Stimulated activated naive CD8-positive, alpha-beta T cell treated with anti-CD3 and anti-CD28 coated beads, Interleukin-15, amount 100 ng/mL, for 72 hours (primary cell): ENCODE results near the gene LGR6.
A peak's percentile ranks its signal among the peaks of the same experiment; 100 is the strongest.

Experiments
- ATAC-seq: fragments of 150-1000 bp; cut with Tn5 transposase; 2 replicates; pipeline ENCODE4 v1.10.0; 2021; ENCODE audit warnings: mild to moderate bottlenecking, moderate library complexity
- DNase-seq, 2 donors: peaks; one replicate each; pipeline ENCODE4 v3.0.0; 2021 to 2022
- H3K27ac Mint-ChIP-seq, 2 donors: one replicate each; pipeline ENCODE4 v1.8.0; 2022; ENCODE audit warnings: mild to moderate bottlenecking in 2 of 2, mixed read lengths in 2 of 2, moderate library complexity in 2 of 2
- H3K27me3 Mint-ChIP-seq: one replicate; pipeline ENCODE4 v1.8.0; 2022; ENCODE audit warnings: mixed read lengths
- H3K4me1 Mint-ChIP-seq: one replicate; pipeline ENCODE4 v1.8.0; 2022; ENCODE audit warnings: mild to moderate bottlenecking, mixed read lengths
- H3K4me3 Mint-ChIP-seq, 2 donors: one replicate each; pipeline ENCODE4 v1.8.0; 2022; ENCODE audit warnings: mild to moderate bottlenecking in 2 of 2, mixed read lengths in 2 of 2, moderate library complexity in 1 of 2
- H3K9me3 Mint-ChIP-seq, 2 donors: one replicate each; pipeline ENCODE4 v1.8.0; 2022; ENCODE audit warnings: mixed read lengths in 2 of 2

Gene LGR6

GRCh38 chr1:202304375-202304774 is 110.8 kb downstream of the LGR6 start:
- Mint-ChIP-seq H3K4me3 (no peak overlapping the region), H3K9me3 (no peaks in the 10 kb centered on the region), H3K4me1 (no peaks in the 10 kb centered on the region), H3K27me3 (peaks cover 6% of the 10 kb centered on the region), H3K27ac (peak overlapping the region in 1 of 2 donors; percentile 72)
- ATAC-seq (no peak), DNase-seq (no peak)

DNA sequence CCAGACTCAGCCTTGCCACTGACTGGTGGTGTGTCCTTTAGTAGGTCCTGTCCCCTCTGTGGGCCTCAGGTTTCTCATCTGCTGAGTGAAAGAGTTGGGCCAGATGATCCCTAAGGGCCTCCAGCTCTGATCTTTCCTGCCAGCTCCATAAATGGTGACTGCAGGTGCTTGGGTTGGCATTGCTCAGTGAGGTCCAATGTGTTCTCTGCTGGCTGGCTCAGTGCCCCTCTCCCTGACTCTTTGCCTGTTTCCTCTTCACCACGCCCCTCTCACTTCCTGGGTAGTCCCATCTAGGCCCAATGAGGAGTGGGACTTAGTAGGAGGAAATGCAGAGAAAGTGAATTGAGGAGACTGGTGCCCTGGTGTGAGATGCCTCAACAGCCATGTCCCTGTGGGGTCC is 111.6 kb downstream of the LGR6 start:
- Mint-ChIP-seq H3K27me3 (peaks cover 6% of the 10 kb centered on the region), H3K9me3 (no peaks in the 10 kb centered on the region), H3K4me3 (no peak overlapping the region), H3K4me1 (no peaks in the 10 kb centered on the region), H3K27ac (peak overlapping the region in 1 of 2 donors; percentile 65)
- no peak for ATAC-seq
- DNase-seq, result no peak

DNA sequence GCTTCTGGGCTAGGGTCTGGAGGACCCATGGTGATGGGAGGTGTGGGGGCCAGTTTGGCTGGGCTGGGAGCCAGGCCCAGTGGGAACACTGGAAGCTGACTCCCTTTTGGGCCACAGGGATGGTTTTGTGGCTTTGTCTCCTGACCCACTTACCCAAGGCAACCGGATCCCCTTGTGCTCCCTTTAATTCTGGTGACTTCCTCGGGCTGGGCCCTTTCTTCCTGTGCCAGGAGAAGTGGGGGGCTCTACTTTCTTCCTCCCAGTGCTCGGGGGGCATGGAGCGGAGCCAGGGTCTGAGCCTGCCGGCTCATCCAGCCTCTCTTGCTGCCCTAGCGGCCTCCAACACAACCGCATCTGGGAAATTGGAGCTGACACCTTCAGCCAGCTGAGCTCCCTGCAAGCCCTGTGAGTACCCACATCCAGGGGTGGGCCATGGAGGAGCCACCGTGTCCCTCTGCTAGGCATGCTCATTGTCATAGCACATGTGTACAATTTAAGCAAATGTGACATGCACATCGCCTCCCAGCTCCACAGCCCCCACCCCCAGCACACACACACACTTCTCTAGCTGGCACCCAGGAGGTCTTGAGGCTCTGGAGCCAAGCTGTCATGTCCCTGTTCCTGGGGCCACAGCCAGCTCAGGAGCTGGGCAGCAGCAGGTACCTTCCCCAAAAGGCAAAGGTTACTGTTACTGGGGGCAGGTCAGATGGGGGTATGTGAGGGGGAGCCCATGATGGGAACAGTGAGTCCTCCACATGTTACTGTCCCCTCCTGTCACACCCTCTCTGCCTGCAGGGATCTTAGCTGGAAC is 113.1 kb downstream of the LGR6 start:
- ATAC-seq, result no peak
- H3K9me3 Mint-ChIP-seq, result no peaks in the 10 kb centered on the region
- no peak overlapping the region for H3K27ac Mint-ChIP-seq
- H3K4me1 Mint-ChIP-seq, result peaks cover 3% of the 10 kb centered on the region
- DNase-seq, result no peak
- H3K27me3 Mint-ChIP-seq, result peaks cover 6% of the 10 kb centered on the region
- H3K4me3 Mint-ChIP-seq, result no peak overlapping the region

DNA sequence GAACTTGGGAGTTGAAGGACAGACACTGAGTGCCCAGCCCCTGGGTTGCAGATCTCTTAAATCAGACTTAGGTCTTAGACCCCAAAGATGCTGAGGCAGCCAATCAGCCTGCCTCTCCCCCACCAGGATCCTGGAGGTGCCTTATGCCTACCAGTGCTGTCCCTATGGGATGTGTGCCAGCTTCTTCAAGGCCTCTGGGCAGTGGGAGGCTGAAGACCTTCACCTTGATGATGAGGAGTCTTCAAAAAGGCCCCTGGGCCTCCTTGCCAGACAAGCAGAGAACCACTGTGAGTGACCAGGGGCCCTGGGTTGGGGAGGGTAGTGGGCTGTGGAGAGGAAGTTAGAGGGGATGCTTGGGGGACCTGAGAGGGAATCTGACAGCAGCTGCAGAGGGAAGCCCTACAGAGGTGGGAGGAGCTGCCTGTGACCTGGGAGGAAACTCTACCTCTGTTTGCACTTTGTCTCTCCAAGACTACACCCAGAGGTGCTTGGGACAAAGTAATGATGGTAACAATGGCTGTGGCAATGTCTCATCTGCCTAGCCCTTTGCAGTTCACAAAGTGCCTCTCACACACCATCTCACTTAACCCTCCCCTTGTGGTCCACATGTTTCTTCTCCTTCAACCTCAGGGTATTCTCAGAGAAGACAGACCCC is 116.6 kb downstream of the LGR6 start:
- no peak overlapping the region for H3K4me3 Mint-ChIP-seq
- H3K27ac Mint-ChIP-seq, result peak overlapping the region; percentile 33 to 79

GRCh38 chr1:202310746-202311145 is 117.1 kb downstream of the LGR6 start:
- no peaks in the 10 kb centered on the region for H3K9me3 Mint-ChIP-seq
- H3K27me3 Mint-ChIP-seq, result no peaks in the 10 kb centered on the region
- no peak overlapping the region for H3K4me3 Mint-ChIP-seq
- DNase-seq (no peak), ATAC-seq (no peak)
- H3K27ac Mint-ChIP-seq, result peak overlapping the region in 1 of 2 donors; percentile 38
- peaks cover 10% of the 10 kb centered on the region for H3K4me1 Mint-ChIP-seq

More for the DNA sequence above, 116.6 kb downstream of the LGR6 start:
- H3K9me3 Mint-ChIP-seq, result no peaks in the 10 kb centered on the region
- DNase-seq (no peak), ATAC-seq (no peak)
- H3K4me1 Mint-ChIP-seq, result peaks cover 10% of the 10 kb centered on the region
- no peaks in the 10 kb centered on the region for H3K27me3 Mint-ChIP-seq

DNA sequence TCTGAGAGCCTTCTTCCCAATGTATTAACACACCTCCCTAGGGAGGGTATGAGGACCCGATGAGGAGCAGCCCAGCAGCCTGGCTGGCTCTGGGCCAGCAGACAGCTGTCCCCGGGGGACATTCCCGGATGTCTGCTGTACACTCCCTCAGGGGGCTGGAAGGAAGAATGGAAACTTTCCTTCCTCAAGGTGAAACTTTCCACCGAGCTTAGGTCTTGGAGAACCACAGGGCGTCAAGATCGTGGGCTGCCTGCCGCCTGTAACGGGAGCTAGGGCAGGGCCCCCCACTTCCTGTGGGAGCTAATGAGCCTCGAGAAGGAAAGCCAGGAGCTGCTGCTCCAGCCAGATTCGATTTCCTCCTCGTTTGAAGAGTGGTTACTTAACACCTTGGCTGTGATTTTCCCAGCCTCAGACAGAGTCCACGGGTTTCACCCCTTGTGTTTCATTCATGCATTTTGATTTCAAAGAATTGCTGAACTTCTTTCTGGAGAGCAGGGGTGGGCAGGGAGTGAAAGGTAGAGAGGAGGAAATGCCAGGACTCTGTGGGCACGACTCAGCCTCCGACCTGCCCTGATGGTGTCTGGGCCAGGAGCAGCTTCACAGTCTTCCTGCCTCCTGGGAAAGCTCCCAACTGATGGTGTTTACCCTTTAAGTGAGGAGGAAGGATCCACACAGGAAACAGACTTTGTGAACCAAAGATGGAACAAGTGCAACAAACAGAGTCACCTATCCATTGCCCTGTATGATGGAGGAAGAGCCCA is 118.5 kb downstream of the LGR6 start:
- Mint-ChIP-seq H3K27me3 (no peaks in the 10 kb centered on the region), H3K27ac (peak overlapping the region in 1 of 2 donors; percentile 20), H3K4me3 (no peak overlapping the region), H3K4me1 (peaks cover 10% of the 10 kb centered on the region), H3K9me3 (no peaks in the 10 kb centered on the region)
- DNase-seq (no peak), ATAC-seq (no peak)

- Mint-ChIP-seq H3K4me3 (no peak overlapping the region), H3K27ac (no peak overlapping the region), H3K4me1 (peaks cover 20% of the 10 kb centered on the region), H3K27me3 (no peaks in the 10 kb centered on the region), H3K9me3 (no peaks in the 10 kb centered on the region)
- DNase-seq, result peak; percentile 61 to 71
- peak; percentile 78 for ATAC-seq
Measured at GRCh38 chr1:202315576-202316168, 122.1 kb downstream of the LGR6 start.

GRCh38 chr1:202316186-202316585 is 122.6 kb downstream of the LGR6 start:
- DNase-seq, result no peak
- Mint-ChIP-seq H3K4me1 (peaks cover 20% of the 10 kb centered on the region), H3K9me3 (no peaks in the 10 kb centered on the region), H3K4me3 (no peak overlapping the region), H3K27ac (no peak overlapping the region), H3K27me3 (no peaks in the 10 kb centered on the region)
- no peak for ATAC-seq

GRCh38 chr1:202317941-202318925 is 124.6 kb downstream of the LGR6 start:
- no peaks in the 10 kb centered on the region for H3K27me3 Mint-ChIP-seq
- ATAC-seq (peak; percentile 35), DNase-seq (no peak)
- H3K9me3 Mint-ChIP-seq, result no peaks in the 10 kb centered on the region
- no peak overlapping the region for H3K27ac Mint-ChIP-seq
- no peak overlapping the region for H3K4me3 Mint-ChIP-seq
- peaks cover 10% of the 10 kb centered on the region for H3K4me1 Mint-ChIP-seq

DNA sequence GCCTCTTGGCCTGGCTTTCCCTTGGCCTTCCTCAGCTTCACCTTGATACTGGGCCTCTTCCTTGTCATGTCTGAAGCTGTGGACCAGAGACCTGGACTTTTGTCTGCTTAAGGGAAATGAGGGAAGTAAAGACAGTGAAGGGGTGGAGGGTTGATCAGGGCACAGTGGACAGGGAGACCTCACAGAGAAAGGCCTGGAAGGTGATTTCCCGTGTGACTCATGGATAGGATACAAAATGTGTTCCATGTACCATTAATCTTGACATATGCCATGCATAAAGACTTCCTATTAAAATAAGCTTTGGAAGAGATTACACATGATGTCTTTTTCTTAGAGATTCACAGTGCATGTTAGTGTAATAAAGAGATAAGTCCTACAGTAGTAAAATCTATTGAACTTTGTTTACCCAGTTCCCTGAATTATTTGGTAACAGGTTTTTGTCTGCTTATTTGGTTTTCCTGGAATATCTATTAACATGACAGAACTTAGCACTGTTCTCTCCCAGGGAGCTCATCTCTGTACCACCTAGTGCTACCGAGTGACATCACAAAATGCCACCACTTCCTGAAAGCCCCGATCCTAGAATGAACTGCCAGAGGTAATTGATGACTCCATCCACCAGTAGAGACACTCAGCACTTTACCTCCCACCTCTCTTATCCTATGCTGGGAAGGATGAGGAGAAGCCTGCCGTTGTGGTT is 125.9 kb downstream of the LGR6 start:
- Mint-ChIP-seq H3K27ac (no peak overlapping the region), H3K27me3 (no peaks in the 10 kb centered on the region), H3K9me3 (no peaks in the 10 kb centered on the region), H3K4me1 (peaks cover 10% of the 10 kb centered on the region), H3K4me3 (no peak overlapping the region)
- no peak for ATAC-seq
- DNase-seq, result no peak

- no peak for ATAC-seq
- no peak overlapping the region for H3K27ac Mint-ChIP-seq
- no peaks in the 10 kb centered on the region for H3K27me3 Mint-ChIP-seq
- H3K4me3 Mint-ChIP-seq, result no peak overlapping the region
- H3K4me1 Mint-ChIP-seq, result peaks cover 10% of the 10 kb centered on the region
- no peaks in the 10 kb centered on the region for H3K9me3 Mint-ChIP-seq
- DNase-seq, result no peak
Measured at GRCh38 chr1:202320081-202320405, 126.4 kb downstream of the LGR6 start.

DNA sequence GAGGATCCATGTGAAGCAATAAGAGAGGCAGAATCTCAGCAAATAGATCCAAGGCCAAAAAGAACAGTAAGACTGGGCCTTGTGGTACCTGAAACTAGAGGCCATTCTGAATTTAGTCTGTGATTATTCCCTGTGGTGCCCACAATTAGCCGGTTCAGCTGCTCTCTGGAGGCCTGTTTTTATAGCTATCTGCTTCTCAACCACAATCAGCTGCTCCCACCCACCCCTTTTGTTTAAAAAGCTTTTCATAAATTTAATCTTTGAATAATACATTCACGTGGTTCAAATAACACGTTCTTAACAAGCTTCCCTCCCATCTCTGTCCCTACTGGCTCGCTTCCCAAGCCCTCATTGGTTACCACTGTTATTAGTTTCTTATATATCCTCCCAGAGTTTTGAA is 130.1 kb downstream of the LGR6 start:
- no peaks in the 10 kb centered on the region for H3K9me3 Mint-ChIP-seq
- DNase-seq (no peak), ATAC-seq (no peak)
- H3K27me3 Mint-ChIP-seq, result no peaks in the 10 kb centered on the region
- peaks cover 10% of the 10 kb centered on the region for H3K4me1 Mint-ChIP-seq
- no peak overlapping the region for H3K27ac Mint-ChIP-seq
- H3K4me3 Mint-ChIP-seq, result no peak overlapping the region

- no peaks in the 10 kb centered on the region for H3K9me3 Mint-ChIP-seq
- peaks cover 9% of the 10 kb centered on the region for H3K4me1 Mint-ChIP-seq
- no peak overlapping the region for H3K4me3 Mint-ChIP-seq
- no peak overlapping the region for H3K27ac Mint-ChIP-seq
- DNase-seq (no peak), ATAC-seq (no peak)
- H3K27me3 Mint-ChIP-seq, result no peaks in the 10 kb centered on the region
Measured at GRCh38 chr1:202324646-202325045, 131.0 kb downstream of the LGR6 start.

DNA sequence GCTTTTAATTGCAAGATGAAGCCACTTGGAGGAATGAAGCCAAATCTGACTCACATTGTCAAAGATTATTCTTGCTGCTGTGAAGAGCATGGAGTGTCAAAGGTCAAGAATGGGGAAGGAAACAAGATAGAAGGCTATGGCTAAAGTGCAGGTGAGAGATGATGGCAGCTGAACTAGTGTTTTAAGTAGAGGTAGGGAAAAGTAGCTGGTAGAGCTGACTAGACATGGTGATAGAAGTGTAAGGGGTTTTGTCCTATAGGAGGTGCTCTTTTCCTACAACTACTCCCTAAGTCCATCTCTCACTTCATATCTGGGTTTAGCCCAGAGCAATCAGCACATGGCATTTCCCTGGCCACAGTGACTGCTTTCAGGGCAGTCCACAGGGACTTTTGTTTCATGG is 136.3 kb downstream of the LGR6 start:
- Mint-ChIP-seq H3K4me3 (no peak overlapping the region), H3K9me3 (no peaks in the 10 kb centered on the region), H3K27me3 (no peaks in the 10 kb centered on the region), H3K4me1 (no peaks in the 10 kb centered on the region), H3K27ac (no peak overlapping the region)
- ATAC-seq (no peak), DNase-seq (no peak)
